ENCODE measurements around the gene DPRX.
"Not testable (repeated sequence)": the region's sequence is repeated elsewhere in the genome, so short reads cannot be mapped to it uniquely, and the experiment has no call there.

The DPRX gene

DNA sequence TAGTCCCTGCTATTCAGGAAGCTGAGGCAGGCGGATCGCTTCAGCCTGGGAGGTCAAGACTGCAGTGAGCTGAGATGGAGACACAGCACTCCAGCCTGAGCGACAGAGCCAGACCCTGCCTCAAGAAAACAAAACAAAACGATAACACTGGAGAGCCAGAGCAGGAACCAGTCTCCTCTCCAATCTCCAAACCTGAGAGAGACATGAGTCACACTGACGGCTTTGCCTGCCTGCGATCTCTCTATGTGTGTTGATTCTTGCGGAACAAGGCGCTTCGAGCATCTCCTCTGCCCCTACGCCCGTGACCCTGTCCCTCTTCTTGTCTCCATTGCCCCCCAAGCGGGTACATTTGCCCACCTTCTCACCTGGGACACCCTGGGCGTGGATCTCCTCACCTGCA lies 15.6 kb downstream of the DPRX start:
- no peak for DNase-seq

DNA sequence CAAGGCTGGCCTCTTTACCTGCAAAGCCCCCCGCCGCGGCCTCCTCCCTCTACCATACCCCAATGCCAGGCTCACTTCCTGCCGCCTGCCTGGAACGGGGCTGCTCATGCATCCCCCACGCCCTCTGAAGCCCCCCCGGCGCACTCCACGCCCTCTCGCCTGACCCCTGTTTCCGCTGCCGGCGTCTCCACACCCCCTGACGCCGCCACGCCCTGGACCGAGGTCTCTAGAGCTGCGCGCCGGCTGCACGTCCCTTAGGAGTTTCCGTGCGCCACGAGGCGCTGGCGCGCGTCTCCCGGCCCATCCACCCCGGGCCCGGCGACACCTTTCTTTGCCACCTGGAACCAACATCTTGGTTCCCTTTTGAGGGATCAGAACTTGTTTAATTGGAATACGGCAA lies 16.0 kb downstream of the DPRX start:
- no peak for DNase-seq

DNA sequence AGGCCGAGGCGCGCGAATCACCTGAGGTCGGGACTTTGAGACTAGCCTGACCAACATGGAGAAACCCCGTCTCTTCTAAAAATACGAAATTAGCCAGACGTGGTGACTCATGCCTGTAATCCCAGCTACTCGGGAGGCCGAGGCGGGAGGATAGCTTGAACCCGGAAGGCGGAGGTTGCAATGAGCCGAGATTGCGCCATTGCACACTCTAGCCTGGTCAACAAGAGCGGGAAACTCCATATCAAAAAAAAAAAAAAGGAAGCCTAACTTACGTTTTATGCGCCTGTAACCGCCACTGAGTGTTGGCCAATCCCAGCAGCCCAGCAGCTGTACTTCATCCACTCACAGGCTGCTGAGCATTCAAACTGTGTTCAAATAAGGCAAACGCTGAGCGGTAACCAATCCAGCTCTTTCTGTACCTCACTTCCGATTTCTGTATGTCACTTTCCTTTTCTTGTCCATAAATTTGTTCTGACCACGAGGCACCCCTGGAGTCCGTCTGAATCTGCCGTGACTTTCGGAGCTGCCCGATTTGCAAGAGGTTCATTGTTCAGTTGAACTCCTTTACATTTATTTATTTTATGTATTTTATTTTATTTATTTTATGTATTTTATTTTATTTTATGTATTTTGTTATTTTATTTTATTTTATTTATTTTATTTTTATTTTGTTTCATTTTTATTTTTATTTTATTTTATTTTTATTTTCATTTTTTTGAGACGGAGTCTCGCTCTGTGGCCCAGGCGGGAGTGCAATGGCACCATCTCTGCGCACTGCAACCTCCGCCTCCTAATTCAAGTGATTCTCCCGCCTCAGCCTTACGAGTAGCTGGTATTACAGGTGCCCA lies 18.2 kb downstream of the DPRX start:
- no peak for DNase-seq

DNA sequence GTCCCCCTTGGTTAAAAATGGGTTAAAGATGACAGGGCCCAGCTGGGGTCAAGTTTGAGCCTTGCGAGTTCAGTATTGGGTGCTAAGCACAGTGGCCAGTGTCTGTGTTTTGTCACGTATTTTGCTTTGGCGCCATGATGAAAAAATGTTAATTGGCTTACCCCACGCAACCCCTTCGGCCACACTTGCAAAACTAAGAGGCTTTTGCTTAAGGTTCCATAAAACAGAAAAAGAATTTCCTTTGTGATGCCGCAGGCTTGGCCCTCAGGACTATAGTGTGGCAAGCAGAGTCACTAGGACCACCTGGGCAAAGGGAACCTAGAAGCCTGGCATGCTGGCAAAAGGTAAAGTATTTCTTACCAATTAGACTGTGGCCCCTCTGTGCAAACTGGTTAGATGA lies 20.7 kb downstream of the DPRX start:
- no peak for DNase-seq

DNA sequence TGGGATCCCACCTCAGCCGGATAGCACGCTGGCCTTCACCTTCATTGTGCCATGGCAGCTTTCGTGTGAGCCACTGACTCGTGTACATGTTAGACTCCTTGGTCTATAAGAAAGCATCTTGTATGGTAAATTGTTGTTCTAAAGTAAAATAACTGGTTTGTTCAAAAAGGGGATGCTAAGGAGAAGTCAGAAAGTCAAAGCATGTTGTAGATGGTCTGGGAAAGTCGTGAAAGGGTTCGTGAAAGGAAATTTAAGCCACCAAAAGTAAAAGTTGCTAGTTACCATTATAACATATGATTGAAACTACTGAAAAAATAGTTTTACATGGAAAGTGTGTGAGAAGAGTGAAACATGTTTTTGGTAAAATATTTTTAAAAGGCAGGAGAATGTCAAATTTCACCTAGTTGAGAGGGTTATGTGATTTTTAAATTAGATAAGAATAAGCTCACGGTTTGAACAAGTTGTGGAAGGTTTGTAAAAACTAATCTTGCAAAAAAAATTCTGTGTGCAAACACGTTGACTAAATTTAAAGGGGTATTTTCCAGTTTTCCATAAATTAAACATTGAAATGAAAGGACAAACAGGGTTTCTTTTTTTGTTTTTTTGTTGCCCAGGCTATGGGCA lies 23.4 kb downstream of the DPRX start:
- no peak for DNase-seq

DNA sequence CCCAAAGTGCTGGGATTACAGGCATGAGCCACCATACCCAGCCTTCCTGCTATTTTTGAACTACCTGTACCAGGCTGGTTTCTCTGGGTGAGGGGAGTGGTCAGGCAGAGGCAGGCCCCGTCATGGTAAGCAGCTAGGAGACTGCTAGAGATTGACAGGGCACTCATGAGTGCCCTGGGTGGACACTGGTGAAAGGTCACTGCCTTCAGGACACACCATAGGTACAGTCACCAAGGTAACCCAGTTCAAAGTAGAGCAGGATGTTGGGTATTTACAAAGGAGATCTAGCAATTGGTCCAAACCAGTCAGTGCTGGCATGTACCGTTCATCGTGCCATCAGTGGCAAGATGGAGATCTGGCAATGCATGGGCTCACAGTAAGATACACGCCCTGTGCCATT lies 25.5 kb downstream of the DPRX start:
- no peak for DNase-seq

DNA sequence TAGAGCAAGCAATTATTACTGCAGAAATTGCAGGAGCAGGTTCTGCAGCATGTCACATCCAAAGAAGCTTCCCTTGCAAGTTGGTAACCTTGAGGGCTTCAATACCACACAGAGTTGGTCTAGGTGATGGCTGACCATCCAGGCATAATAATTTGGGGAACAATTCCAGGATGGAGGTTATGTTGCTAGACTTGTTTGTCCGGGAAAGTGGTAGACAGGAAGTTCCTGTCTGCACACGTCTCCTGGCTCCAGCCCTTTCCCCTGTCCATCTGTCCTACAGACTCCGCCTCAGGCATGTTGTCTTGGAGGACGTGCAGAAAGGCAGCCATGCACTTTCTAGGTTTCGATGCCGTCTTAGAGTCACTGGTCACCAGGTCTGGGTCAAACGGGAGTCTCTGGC lies 26.0 kb downstream of the DPRX start:
- DNase-seq = no peak

DNA sequence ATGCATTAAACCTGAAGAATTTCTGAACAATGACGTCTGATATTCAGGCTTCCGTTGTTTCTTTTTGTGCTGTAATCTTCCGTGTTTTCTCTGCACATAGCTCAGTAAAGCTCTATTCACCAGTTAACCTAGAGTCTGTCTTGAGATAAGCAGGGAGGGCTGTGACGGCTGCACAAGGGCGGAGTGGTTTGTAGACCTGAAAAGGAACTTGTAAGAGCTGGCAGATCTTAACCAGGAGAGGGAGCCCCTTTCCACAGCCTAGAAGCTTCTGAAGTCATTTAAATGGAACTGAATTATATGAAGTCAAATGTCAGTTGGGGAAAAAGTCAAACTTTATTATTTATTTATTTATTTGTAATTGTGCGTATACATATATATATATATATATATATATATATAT lies 27.5 kb downstream of the DPRX start:
- DNase-seq = no peak

DNA sequence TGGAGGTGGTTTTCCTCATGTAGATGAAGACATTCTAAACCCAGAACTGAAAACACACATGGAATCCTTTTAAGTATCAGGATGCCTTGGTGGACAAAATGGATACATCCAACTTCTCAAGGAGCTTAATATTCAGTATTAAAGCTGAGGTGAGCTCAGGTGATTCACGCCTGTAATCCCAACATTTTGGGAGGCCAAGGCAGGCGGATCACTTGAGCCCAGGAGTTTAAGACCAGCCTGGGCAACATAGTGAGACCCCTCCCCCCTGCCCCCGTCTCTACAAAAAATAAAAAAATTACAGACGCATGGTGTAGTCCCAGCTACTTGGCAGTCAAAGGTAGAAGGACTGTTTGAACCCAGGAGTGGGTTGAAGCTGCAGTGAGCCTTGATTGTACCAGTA lies 28.8 kb downstream of the DPRX start:
- DNase-seq = no peak

DNA sequence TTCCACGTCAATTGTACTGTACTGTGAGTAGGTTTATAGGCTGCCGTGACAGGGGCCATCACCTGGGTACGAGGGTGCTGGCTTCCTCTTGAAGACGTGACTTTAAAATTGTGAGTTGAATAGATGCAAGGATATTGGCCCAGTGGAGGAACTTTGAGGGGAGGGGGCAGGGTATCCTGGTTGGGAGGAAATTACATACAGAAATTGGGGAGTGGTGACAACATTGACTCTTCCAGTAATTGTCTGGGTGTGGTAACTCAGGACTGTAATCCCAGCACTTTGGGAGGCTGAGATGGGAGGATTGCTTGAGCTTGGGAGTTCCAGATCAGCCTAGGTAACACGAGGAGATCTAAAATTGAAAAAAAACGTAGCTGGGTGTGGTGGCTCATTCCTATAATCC lies 30.4 kb downstream of the DPRX start:
- DNase-seq = no peak

DNA sequence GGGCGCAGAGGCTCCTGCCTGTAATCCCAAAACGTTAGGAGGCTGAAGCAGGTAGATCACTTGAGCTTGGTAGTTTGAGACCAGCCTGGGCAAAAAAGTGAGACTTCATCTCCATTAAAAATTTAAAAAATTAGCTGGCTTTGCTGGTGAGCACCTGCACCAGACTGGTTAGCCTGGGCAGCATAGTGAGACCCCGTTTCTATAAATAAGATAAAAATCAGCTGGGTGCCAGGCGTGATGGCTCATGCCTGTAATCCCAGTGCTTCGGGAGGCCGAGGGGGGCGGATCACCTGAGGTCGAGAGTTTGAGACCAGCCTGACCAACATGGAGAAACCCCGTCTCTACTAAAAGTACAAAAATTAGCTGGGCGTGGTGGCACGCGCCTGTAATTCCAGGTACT lies 32.4 kb downstream of the DPRX start:
- no peak for DNase-seq

DNA sequence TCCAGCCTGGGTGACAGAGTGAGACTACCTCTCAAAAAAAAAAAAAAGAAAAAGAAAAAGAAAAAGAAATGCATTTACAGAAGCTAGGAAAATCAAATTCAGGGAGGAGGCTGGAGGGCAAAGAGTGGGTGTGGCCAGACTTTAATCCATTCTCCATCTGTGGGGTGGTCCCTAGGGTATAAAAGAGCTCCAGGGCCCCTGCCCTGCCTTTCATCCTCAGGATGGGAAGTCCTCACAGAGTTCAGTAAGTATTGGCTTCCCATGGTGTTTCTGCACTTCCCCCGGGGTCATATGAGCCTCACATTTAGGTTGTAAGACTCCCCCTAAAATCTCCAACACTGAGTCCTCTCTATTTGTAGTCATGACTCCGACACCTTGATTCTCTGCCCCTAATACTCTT lies 33.0 kb downstream of the DPRX start:
- DNase-seq = no peak

DNA sequence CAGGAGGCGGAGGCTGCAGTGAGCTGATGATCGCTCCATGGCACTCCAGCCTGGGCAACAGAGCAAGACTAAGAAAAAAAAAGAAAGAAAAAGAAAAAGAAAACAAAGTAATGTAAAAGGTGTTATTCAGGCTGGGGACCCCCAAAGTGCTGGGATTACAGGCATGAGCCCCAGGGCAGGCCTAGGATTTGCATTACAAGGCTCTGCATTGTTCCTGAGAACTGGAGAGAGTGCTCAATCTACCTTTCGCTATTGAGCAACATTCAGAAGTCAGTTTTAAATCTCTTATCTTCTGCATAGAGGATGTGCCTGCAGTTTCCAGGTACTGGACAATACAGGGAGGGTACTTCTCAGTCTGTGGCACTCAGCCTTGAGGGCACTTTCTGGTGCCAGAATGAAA lies 34.5 kb downstream of the DPRX start:
- DNase-seq = not testable (repeated sequence)

DNA sequence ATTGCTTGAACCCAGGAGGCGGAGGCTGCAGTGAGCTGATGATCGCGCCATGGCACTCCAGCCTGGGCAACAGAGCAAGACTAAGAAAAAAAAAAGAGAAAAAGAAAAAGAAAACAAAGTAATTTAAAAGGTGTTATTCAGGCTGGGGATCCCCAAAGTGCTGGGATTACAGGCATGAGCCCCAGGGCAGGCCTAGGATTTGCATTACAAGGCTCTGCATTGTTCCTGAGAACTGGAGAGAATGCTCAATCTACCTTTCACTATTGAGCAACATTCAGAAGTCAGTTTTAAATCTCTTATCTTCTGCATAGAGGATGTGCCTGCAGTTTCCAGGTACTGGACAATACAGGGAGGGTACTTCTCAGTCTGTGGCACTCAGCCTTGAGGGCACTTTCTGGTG lies 37.0 kb downstream of the DPRX start:
- DNase-seq = not testable (repeated sequence)

DNA sequence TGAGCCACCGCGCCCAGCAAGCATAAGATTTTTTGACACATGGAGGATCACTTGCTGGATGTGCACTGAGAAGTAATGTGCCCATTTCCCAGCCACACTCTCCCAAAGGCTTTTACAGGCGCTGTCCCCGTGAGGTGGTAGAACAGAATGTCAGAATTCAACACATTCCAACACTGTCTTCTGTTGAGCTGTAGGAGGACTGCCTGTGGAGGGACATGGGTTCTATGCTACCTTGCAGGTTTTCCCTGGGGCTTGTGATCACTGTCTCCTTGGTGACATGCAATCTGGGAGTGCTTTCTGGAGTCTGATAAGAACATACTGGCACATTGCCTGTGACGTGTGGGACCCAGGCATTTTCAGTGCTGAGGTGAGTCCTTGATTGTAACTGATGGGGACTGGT lies 38.5 kb downstream of the DPRX start:
- no peak for DNase-seq

DNA sequence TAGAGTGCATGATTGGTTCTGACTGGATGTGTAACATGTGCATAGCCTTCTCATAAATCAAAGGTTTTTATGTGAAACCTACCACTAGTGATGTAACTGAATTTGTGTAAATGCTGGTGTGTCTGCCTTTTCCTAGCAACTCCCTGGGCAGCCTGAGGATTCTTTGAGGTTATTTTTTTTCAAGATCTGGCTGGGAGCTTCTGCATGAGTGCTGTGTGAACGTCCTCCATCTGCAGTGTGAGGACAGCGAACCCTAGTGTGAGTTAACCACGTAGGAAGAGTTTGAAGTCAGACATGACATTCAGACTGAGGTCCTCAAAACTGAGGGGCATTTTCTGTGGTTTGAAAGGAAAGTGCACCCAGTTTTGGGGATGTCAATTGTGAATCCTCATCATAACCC lies 39.9 kb downstream of the DPRX start:
- no peak for DNase-seq
